Lower leg skin (tissue), 3 donors: ENCODE results near the gene PRKCH.

Source experiments
- CTCF ChIP-seq, 3 donors: fragments of 450-650 bp; IDR thresholded peaks; one replicate each; pipeline ENCODE4 v1.5.1; 2016; ENCODE audit warnings: antibody characterized with exemption in 3 of 3, mild to moderate bottlenecking in 3 of 3, moderate library complexity in 2 of 3
- POLR2A ChIP-seq, 2 donors: fragments of 450-650 bp; IDR thresholded peaks; one replicate each; pipeline ENCODE4 v1.6.1; 2016 to 2017; ENCODE audit warnings: antibody characterized with exemption in 2 of 2, mild to moderate bottlenecking in 1 of 2, moderate library complexity in 1 of 2

GRCh38 chr14:61561104-61561503 lies 239.7 kb downstream of the PRKCH start:
- no peak for TF ChIP-seq POLR2A (IDR thresholded peaks at IDR 0.05)
- TF ChIP-seq CTCF (IDR thresholded peaks at IDR 0.05), result no peak
